Mesenchymal stem cell (in vitro differentiated cells and primary cell): Measurements from ENCODE around the gene SELENOF.

Experiments
- DNase-seq: peaks from one replicate; pipeline ENCODE4 v3.0.0-alpha.2; 2013
- H2AFZ ChIP-seq: one replicate; pipeline ENCODE4 v1.6.1; 2013; ENCODE audit warnings: low read depth, mild to moderate bottlenecking, control low read depth, inconsistent platforms, low read length, moderate library complexity
- H2AK5ac ChIP-seq: 2 replicates; pipeline ENCODE4 v1.6.1; 2013; ENCODE audit warnings: low read length, moderate library complexity, mild to moderate bottlenecking, inconsistent platforms; ENCODE audit not compliant: severe bottlenecking
- H2BK120ac ChIP-seq: one replicate; pipeline ENCODE4 v1.6.1; 2013; ENCODE audit warnings: low read depth, mild to moderate bottlenecking, inconsistent platforms, low read length, moderate library complexity
- H2BK12ac ChIP-seq, 2 experiments: one replicate each; pipeline ENCODE4 v1.6.1; 2013; ENCODE audit warnings: inconsistent platforms in 2 of 2, low read length in 2 of 2, mild to moderate bottlenecking in 2 of 2, moderate library complexity in 2 of 2, control low read depth in 1 of 2
- H2BK15ac ChIP-seq: one replicate; pipeline ENCODE4 v1.6.1; 2013; ENCODE audit warnings: mild to moderate bottlenecking, low read depth, inconsistent platforms; ENCODE audit not compliant: poor library complexity, severe bottlenecking
- H2BK5ac ChIP-seq: 2 replicates; pipeline ENCODE4 v1.6.1; 2013; ENCODE audit warnings: low read depth, mild to moderate bottlenecking, low read length, control low read depth, inconsistent platforms; ENCODE audit not compliant: poor library complexity, severe bottlenecking
- H3K14ac ChIP-seq, 2 experiments: one replicate each; pipeline ENCODE4 v1.6.1; 2013; ENCODE audit warnings: inconsistent platforms in 2 of 2, low read length in 2 of 2, control low read depth in 1 of 2, mild to moderate bottlenecking in 1 of 2, moderate library complexity in 1 of 2
- H3K18ac ChIP-seq, 2 experiments: one replicate each; pipeline ENCODE4 v1.6.1; 2013; ENCODE audit warnings: inconsistent platforms in 2 of 2, low read length in 2 of 2, control low read depth in 1 of 2, low read depth in 1 of 2, mild to moderate bottlenecking in 1 of 2
- H3K23ac ChIP-seq, 2 experiments: one replicate each; pipeline ENCODE4 v1.6.1; 2013; ENCODE audit warnings: inconsistent platforms in 2 of 2, low read length in 2 of 2, mild to moderate bottlenecking in 2 of 2, moderate library complexity in 2 of 2, control low read depth in 1 of 2
- H3K27ac ChIP-seq: 2 replicates; pipeline ENCODE4 v1.5.1; 2013; ENCODE audit warnings: mild to moderate bottlenecking, moderate library complexity, low read length, control low read depth, inconsistent platforms; ENCODE audit not compliant: poor library complexity, severe bottlenecking
- H3K27me3 ChIP-seq, 2 experiments: 2 replicates each; pipeline versions ENCODE4 v1.6.1 to v1.7.0; 2013; ENCODE audit warnings: low read length in 2 of 2, mild to moderate bottlenecking in 2 of 2, moderate library complexity in 2 of 2, control low read depth in 1 of 2, inconsistent platforms in 1 of 2; ENCODE audit not compliant: control insufficient read depth in 1 of 2, insufficient read depth in 1 of 2
- H3K36me3 ChIP-seq, 2 experiments: 2 replicates each; pipeline versions ENCODE4 v1.6.1 to v1.7.0; 2013; ENCODE audit warnings: low read length in 2 of 2, control low read depth in 1 of 2, inconsistent platforms in 1 of 2, low read depth in 1 of 2, mild to moderate bottlenecking in 1 of 2; ENCODE audit not compliant: insufficient read depth in 2 of 2, control insufficient read depth in 1 of 2
- H3K4ac ChIP-seq, 2 experiments: one replicate each; pipeline ENCODE4 v1.6.1; 2013; ENCODE audit warnings: inconsistent platforms in 2 of 2, low read length in 2 of 2, mild to moderate bottlenecking in 2 of 2, moderate library complexity in 2 of 2, control low read depth in 1 of 2, low read depth in 1 of 2
- H3K4me1 ChIP-seq: 2 replicates; pipeline ENCODE4 v1.6.1; 2013; ENCODE audit warnings: low read depth, low read length, control low read depth; ENCODE audit not compliant: control insufficient read depth, insufficient read depth
- H3K4me2 ChIP-seq: 2 replicates; pipeline ENCODE4 v1.6.1; 2013; ENCODE audit warnings: low read length, mild to moderate bottlenecking, inconsistent platforms; ENCODE audit not compliant: poor library complexity, severe bottlenecking
- H3K4me3 ChIP-seq, 2 experiments: 2 replicates each; pipeline versions ENCODE4 v1.5.1 to v1.7.0; 2013; ENCODE audit warnings: low read length in 2 of 2, mild to moderate bottlenecking in 2 of 2, control low read depth in 1 of 2, low read depth in 1 of 2; ENCODE audit not compliant: insufficient read depth in 1 of 2
- H3K79me1 ChIP-seq: replicated peaks from 2 replicates; pipeline ENCODE4 v1.6.1; 2013; ENCODE audit warnings: mild to moderate bottlenecking, control low read depth, low read length, inconsistent platforms; ENCODE audit not compliant: poor library complexity, severe bottlenecking
- H3K9ac ChIP-seq: 2 replicates; pipeline ENCODE4 v1.7.0; 2013; ENCODE audit warnings: mild to moderate bottlenecking, low read length, moderate library complexity
- H3K9me3 ChIP-seq: 2 replicates; pipeline ENCODE4 v1.7.0; 2013; ENCODE audit warnings: mild to moderate bottlenecking, low read length; ENCODE audit not compliant: control insufficient read depth
- H4K8ac ChIP-seq: one replicate; pipeline ENCODE4 v1.6.1; 2013; ENCODE audit warnings: inconsistent platforms, mild to moderate bottlenecking, low read length, moderate library complexity
- H4K91ac ChIP-seq: one replicate; pipeline ENCODE4 v1.6.1; 2013; ENCODE audit warnings: mild to moderate bottlenecking, low read length, inconsistent platforms
- WGBS: methylation state at CpG from one replicate; pipeline ENCODE4 v1.1.7; 2013; ENCODE audit warnings: mixed read lengths; 5-methylcytosine and 5-hydroxymethylcytosine counted together

SELENOF gene

DNA sequence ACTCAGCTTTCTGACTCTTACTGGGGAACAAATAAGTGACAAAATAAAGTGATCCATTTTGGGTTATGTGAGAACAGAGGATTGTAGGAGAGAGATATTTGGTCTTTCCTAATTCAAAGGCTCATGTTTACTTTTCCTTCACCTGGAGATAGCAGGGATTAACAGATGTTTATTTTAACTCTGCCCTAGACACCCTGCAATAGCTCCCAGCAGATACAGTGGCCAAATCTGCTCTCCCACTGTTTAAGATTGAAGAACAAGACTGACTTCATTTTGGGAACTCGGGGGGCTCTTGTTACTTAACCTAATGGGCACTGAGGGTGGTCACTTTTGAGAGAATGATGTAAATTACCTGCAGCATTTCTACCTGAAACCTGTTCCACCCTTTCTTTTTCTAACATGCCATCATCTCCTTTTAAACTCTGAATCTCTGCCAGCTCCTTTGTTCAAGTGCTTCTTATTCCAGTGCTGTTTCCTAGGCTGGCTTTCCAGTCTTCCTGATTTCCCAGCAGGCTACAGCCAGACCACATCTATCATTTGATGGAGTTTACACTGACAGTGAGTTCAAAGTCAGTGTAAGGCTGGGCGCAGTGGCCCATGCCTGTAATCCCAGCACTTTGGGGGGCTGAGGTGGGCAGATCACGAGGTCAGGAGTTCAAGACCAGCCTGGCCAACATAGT is 90.0 kb downstream of the SELENOF start:
- no peak overlapping the region for H2AFZ ChIP-seq
- WGBS: 61% methylated on average over 2 of the region's 3 CpGs

DNA sequence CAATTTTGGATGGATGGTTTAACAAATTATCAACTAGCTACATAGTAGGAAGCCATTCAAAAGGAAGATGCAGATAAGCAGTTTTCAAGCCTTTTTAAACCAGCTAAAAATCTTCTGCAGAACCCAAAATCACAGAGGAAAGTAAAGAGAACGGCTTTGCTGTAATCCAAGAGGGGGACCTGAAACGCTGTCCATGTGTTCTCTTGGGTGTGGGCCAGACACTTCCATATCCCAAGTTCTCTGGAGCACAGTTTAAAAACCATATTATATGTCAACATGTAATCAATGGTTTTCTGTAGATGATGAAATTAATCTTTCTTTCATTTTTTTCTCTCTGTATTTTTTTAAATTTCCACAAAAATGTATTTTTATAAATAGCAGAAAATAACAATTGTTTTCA is 90.5 kb downstream of the SELENOF start:
- Histone ChIP-seq H2AK5ac (no peak overlapping the region), H3K79me1 (no peaks in the 10 kb centered on the region), H3K4me2 (no peak overlapping the region), H4K8ac (no peak overlapping the region), H3K27me3 (peaks cover 0 to 13% of the 10 kb centered on the region in 2 experiments), H2BK15ac (no peak overlapping the region), H3K4me3 (no peak overlapping the region), H3K27ac (no peak overlapping the region), H3K18ac (no peak overlapping the region), H3K4ac (no peak overlapping the region), H3K23ac (no peak overlapping the region), H2AFZ (no peak overlapping the region), H2BK5ac (no peak overlapping the region), H2BK12ac (no peak overlapping the region), H4K91ac (no peak overlapping the region), H3K4me1 (no peaks in the 10 kb centered on the region), H3K9me3 (no peaks in the 10 kb centered on the region), H3K14ac (no peak overlapping the region), H2BK120ac (no peak overlapping the region), H3K9ac (no peak overlapping the region), H3K36me3 (no peaks in the 10 kb centered on the region)
- no peak for DNase-seq
- WGBS: 80% methylated on average over 2 of the region's 2 CpGs

More for the DNA sequence above, 90.0 kb downstream of the SELENOF start:
- no peak overlapping the region for H2BK12ac ChIP-seq
- H3K9me3 ChIP-seq: no peaks in the 10 kb centered on the region
- no peak overlapping the region for H3K18ac ChIP-seq
- no peaks in the 10 kb centered on the region for H3K79me1 ChIP-seq
- H3K9ac ChIP-seq: no peak overlapping the region
- H2BK15ac ChIP-seq: no peak overlapping the region
- H3K4me1 ChIP-seq: no peaks in the 10 kb centered on the region
- H2BK5ac ChIP-seq: no peak overlapping the region
- no peak overlapping the region for H3K4me2 ChIP-seq
- H2AK5ac ChIP-seq: no peak overlapping the region
- no peak overlapping the region for H3K23ac ChIP-seq
- H3K36me3 ChIP-seq: no peaks in the 10 kb centered on the region
- no peak overlapping the region for H2BK120ac ChIP-seq
- H3K27me3 ChIP-seq: peaks cover 0 to 13% of the 10 kb centered on the region in 2 experiments
- no peak overlapping the region for H3K14ac ChIP-seq
- no peak for DNase-seq
- no peak overlapping the region for H3K4me3 ChIP-seq
- H4K91ac ChIP-seq: no peak overlapping the region
- H3K27ac ChIP-seq: no peak overlapping the region
- no peak overlapping the region for H3K4ac ChIP-seq
- no peak overlapping the region for H4K8ac ChIP-seq

- Histone ChIP-seq H3K4me3 (no peak overlapping the region), H3K27ac (no peak overlapping the region), H3K27me3 (peaks cover 0 to 13% of the 10 kb centered on the region in 2 experiments), H3K79me1 (no peaks in the 10 kb centered on the region), H3K9me3 (no peaks in the 10 kb centered on the region), H3K18ac (peak overlapping the region in 1 of 2 experiments; percentile 11), H2AFZ (no peak overlapping the region), H3K23ac (no peak overlapping the region), H2BK15ac (no peak overlapping the region), H4K91ac (no peak overlapping the region), H3K14ac (no peak overlapping the region), H2AK5ac (no peak overlapping the region), H3K4me2 (no peak overlapping the region), H2BK12ac (no peak overlapping the region), H3K9ac (no peak overlapping the region), H3K36me3 (no peaks in the 10 kb centered on the region), H2BK5ac (no peak overlapping the region), H2BK120ac (no peak overlapping the region), H3K4me1 (no peaks in the 10 kb centered on the region), H4K8ac (no peak overlapping the region), H3K4ac (no peak overlapping the region)
- 53% methylated on average over 4 of the region's 4 CpGs for WGBS
- no peak for DNase-seq
Observed at GRCh38 chr1:86822459-86822858, 91.5 kb downstream of the SELENOF start.

DNA sequence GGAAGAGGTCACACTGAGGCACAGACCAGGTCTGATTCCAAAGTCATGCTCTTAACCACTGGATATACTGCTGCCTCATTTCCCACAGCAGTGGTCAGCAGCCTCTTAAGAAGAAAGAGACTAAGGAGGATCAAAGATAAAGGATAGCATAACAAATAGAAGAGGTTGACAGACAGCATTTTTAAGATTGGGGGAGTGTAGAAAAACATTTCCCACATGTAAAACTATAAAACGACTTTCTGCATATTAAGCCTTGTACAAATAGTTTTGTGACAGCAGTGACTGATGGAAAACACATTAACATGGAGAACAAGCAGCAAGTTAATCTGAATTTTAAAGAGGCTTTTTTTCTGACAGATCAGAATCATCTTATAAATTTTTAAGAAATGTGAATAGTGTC is 92.0 kb downstream of the SELENOF start:
- no peak overlapping the region for H2BK15ac ChIP-seq
- H3K4me2 ChIP-seq: no peak overlapping the region
- H3K4me1 ChIP-seq: no peaks in the 10 kb centered on the region
- no peak for DNase-seq
- H3K14ac ChIP-seq: no peak overlapping the region
- H2BK12ac ChIP-seq: no peak overlapping the region
- no peak overlapping the region for H2BK120ac ChIP-seq
- H3K9ac ChIP-seq: no peak overlapping the region
- peak overlapping the region in 1 of 2 experiments; percentile 43 for H3K18ac ChIP-seq
- H3K4me3 ChIP-seq: no peak overlapping the region
- H3K36me3 ChIP-seq: no peaks in the 10 kb centered on the region
- H2AFZ ChIP-seq: no peak overlapping the region
- H3K4ac ChIP-seq: no peak overlapping the region
- H2BK5ac ChIP-seq: no peak overlapping the region
- no peak overlapping the region for H4K91ac ChIP-seq
- H3K27me3 ChIP-seq: peaks cover 0 to 13% of the 10 kb centered on the region in 2 experiments
- no peak overlapping the region for H2AK5ac ChIP-seq
- no peak overlapping the region for H3K23ac ChIP-seq
- no peaks in the 10 kb centered on the region for H3K9me3 ChIP-seq
- no CpG with 5 or more reads among the region's 1 CpG for WGBS
- no peak overlapping the region for H3K27ac ChIP-seq
- H4K8ac ChIP-seq: no peak overlapping the region
- H3K79me1 ChIP-seq: no peaks in the 10 kb centered on the region
